GM21360 (cell line): ENCODE results near the gene RXFP3.
"Not testable (repeated sequence)": the region's sequence is repeated elsewhere in the genome, so short reads cannot be mapped to it uniquely, and the experiment has no call there.

ENCODE experiments used
- ATAC-seq: cut with Tn5 transposase; IDR thresholded peaks from one replicate; pipeline ENCODE4 v1.9.1; 2021; ENCODE audit warnings: mild to moderate bottlenecking, moderate library complexity; ENCODE audit not compliant: unreplicated experiment

The RXFP3 gene

GRCh38 chr5:33934176-33934575, 2.0 kb upstream of the RXFP3 start:
- peak; percentile 25 for ATAC-seq

GRCh38 chr5:33936004-33936380, 194 bp upstream of the RXFP3 start:
- no peak for ATAC-seq

GRCh38 chr5:33937017-33937706, 976 bp downstream of the RXFP3 start:
- ATAC-seq = no peak

- ATAC-seq = no peak
These were observed 1.7 kb downstream of the RXFP3 start for GRCh38 chr5:33937707-33938506.

GRCh38 chr5:33938507-33938796, 2.3 kb downstream of the RXFP3 start:
- ATAC-seq = no peak

GRCh38 chr5:33938881-33939280, 2.7 kb downstream of the RXFP3 start:
- no peak for ATAC-seq

- ATAC-seq = no peak
These were observed 3.5 kb downstream of the RXFP3 start for GRCh38 chr5:33939556-33940262.

- no peak for ATAC-seq
These were observed 4.9 kb downstream of the RXFP3 start for GRCh38 chr5:33941090-33941489.

- ATAC-seq = no peak
These were observed 8.5 kb downstream of the RXFP3 start for GRCh38 chr5:33944543-33945132.

- ATAC-seq = not testable (repeated sequence)
These were observed 16.0 kb downstream of the RXFP3 start for GRCh38 chr5:33952175-33952574.

- no peak for ATAC-seq
These were observed 21.5 kb downstream of the RXFP3 start for GRCh38 chr5:33957577-33958150.

- ATAC-seq = no peak
These were observed 22.0 kb downstream of the RXFP3 start for GRCh38 chr5:33958176-33958575.

- ATAC-seq = peak; percentile 70
These were observed 28.0 kb downstream of the RXFP3 start for GRCh38 chr5:33964132-33964700.

GRCh38 chr5:33966805-33967204, 30.6 kb downstream of the RXFP3 start:
- no peak for ATAC-seq

GRCh38 chr5:33968211-33969005, 32.2 kb downstream of the RXFP3 start:
- ATAC-seq = no peak

GRCh38 chr5:33969572-33970452, 33.6 kb downstream of the RXFP3 start:
- peak; percentile 67 for ATAC-seq

GRCh38 chr5:33973271-33973670, 37.1 kb downstream of the RXFP3 start:
- ATAC-seq = peak; percentile 59

GRCh38 chr5:33975852-33976251, 39.7 kb downstream of the RXFP3 start:
- no peak for ATAC-seq

GRCh38 chr5:33976307-33976706, 40.1 kb downstream of the RXFP3 start:
- no peak for ATAC-seq
